HG03575 (cell line): ENCODE results near the gene TNKS1BP1.

Experiments used
- ATAC-seq: cut with Tn5 transposase; IDR thresholded peaks from one replicate; pipeline ENCODE4 v1.9.1; 2021; ENCODE audit not compliant: unreplicated experiment, insufficient number of reproducible peaks, low FRiP score; ENCODE audit errors: extremely low read depth

The TNKS1BP1 gene

GRCh38 chr11:57275582-57275981 is 49.2 kb downstream of the TNKS1BP1 start:
- ATAC-seq, result no peak

GRCh38 chr11:57274904-57275498 is 49.8 kb downstream of the TNKS1BP1 start:
- ATAC-seq, result no peak

GRCh38 chr11:57273448-57274058 is 51.2 kb downstream of the TNKS1BP1 start:
- ATAC-seq, result no peak

- ATAC-seq, result no peak
Measured at GRCh38 chr11:57269571-57270021, 55.2 kb downstream of the TNKS1BP1 start.

GRCh38 chr11:57266157-57266556 is 58.6 kb downstream of the TNKS1BP1 start:
- ATAC-seq, result no peak

GRCh38 chr11:57263351-57263750 is 61.4 kb downstream of the TNKS1BP1 start:
- ATAC-seq, result no peak

- ATAC-seq, result no peak
Measured at GRCh38 chr11:57262157-57262556, 62.6 kb downstream of the TNKS1BP1 start.

- no peak for ATAC-seq
Measured at GRCh38 chr11:57260937-57261783, 63.6 kb downstream of the TNKS1BP1 start.

GRCh38 chr11:57256119-57256518 is 68.6 kb downstream of the TNKS1BP1 start:
- no peak for ATAC-seq

- ATAC-seq, result no peak
Measured at GRCh38 chr11:57255618-57256017, 69.1 kb downstream of the TNKS1BP1 start.

- no peak for ATAC-seq
Measured at GRCh38 chr11:57254631-57255030, 70.1 kb downstream of the TNKS1BP1 start.

GRCh38 chr11:57251491-57252104 is 73.2 kb downstream of the TNKS1BP1 start:
- no peak for ATAC-seq

- no peak for ATAC-seq
Measured at GRCh38 chr11:57251037-57251436, 73.7 kb downstream of the TNKS1BP1 start.
